Hematopoietic multipotent progenitor cell treated with erythropoietin and hydrocortisone succinate and interleukin-3 and kit ligand, for 6 days (in vitro differentiated cells): Measurements from ENCODE around the gene MAML2.
A peak's percentile ranks its signal among the peaks of the same experiment; 100 is the strongest.

Source experiments
- DNase-seq: peaks from one replicate; pipeline ENCODE4 v3.0.0-alpha.2; 2015

MAML2 gene

GRCh38 chr11:96232132-96232531 lies 110.9 kb downstream of the MAML2 start:
- no peak for DNase-seq

DNA sequence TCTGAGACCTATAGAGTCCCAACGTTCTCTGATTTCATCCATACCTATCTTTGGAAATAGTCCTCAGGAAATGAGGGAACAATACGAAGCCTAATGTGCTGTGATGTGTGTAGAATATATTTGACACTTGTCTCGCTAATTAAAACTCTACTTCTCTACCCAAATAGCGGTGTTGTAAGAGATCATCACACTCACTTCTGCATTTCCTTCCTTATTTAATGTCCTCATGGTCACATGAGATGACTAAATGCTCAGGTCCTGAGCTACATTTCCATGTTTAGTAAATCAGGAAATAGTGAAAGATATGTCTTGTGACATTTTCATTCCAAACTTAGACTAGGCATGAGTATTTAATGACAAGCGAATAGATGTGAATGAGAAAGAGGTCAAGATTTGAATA lies 112.3 kb downstream of the MAML2 start:
- peak; percentile 56 for DNase-seq

DNA sequence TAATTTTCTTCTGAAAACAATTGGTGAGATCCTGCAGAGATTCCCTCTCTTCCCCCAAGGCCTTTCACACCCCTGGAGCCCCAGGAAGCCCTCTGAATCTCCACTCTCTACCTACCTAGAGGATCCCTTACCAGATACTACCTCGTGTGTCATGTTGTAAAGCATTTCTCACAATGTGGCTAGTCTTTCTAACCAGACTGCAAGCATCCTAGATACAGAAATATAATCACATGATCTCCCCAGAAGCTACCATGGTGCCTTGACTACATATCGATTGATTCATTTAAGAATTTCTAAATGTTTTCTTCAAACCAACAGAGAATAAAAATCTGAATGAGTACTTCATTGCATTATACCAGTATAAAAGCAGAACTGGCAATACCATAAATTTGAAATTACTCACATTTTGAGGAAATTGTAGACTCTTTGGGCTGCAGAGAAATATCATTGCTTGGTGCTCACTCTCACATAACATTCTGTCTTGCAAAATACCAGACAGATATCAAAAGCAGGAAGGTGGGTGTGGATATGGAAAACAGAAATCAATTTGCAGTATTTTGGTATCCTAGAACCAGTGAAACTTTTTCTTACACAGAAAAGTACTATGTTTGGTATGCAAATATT lies 113.5 kb downstream of the MAML2 start:
- no peak for DNase-seq

GRCh38 chr11:96228910-96229309 lies 114.1 kb downstream of the MAML2 start:
- no peak for DNase-seq

DNA sequence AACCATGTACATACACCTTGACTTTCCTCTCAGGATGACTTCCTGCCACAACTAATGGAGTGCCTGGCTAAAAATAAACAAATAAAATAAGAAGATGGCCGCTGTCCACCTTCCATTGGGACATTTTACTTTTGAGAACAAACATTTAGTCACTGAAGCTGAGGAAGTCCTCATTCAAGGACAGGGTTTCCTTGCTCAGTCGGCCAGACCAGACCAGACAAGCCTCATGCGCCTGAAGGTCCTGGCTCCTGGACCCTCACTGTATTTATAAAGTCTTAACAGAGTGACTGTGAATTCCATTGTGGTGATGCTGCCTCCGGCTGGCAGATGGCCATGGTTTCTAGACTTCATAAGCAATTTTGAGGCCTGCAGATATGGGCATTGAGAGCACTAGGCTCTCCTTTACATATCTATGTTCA lies 114.5 kb downstream of the MAML2 start:
- DNase-seq = no peak

- DNase-seq = no peak
These were observed 115.8 kb downstream of the MAML2 start for GRCh38 chr11:96227244-96227643.

- no peak for DNase-seq
These were observed 119.9 kb downstream of the MAML2 start for GRCh38 chr11:96223083-96223482.

DNA sequence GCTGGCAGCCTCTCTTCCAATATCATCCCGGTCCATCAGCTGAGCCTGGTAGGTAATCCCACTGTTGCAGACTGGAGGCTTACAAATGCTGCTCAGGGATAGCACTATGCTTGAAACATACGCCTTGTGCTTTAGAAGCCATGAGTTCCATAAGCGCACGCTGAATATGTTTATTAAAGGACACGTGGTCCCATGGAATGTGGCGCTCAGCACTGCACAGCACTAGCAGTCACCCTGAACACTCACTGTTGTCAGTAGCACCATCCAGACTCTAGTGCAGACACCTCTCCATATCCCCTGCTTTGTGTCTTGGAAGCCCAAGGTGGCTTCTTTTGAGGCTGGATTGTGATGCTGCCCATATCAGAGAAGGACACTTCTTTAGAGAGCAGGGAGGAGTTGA lies 120.9 kb downstream of the MAML2 start:
- no peak for DNase-seq

- DNase-seq = no peak
These were observed 121.5 kb downstream of the MAML2 start for GRCh38 chr11:96221244-96222070.

DNA sequence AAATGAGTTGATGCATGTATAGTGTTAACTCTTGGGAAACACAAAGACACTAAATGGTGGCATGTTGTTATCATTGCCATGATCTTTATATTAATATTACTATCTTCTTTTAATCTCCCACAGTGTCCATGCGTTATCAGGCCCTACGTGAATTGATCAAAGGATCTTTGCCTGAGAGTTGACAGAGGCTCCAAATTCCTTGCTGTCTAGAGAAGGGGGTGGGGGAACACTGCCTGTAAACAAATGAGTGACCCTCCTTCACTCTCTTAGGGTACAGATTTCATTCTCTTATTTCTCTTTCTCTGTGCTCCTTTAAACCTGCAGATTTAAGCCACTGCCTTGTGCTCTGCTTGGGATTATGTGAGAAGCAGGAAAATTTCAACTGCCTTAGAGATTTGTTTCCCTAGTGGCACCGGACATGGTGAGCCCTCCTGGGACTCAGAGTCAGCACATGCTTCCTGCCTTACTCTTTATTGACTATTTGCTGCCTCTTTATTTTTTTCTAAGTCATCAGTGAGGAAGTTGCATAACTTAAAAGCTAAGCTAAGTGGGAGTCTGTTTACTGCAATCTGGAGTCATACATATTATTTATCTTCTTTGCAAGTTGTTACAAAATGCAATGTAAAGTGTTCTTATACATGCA lies 122.9 kb downstream of the MAML2 start:
- peak; percentile 42 for DNase-seq

- DNase-seq = no peak
These were observed 124.1 kb downstream of the MAML2 start for GRCh38 chr11:96218901-96219300.

GRCh38 chr11:96218006-96218405 lies 125.0 kb downstream of the MAML2 start:
- DNase-seq = no peak

DNA sequence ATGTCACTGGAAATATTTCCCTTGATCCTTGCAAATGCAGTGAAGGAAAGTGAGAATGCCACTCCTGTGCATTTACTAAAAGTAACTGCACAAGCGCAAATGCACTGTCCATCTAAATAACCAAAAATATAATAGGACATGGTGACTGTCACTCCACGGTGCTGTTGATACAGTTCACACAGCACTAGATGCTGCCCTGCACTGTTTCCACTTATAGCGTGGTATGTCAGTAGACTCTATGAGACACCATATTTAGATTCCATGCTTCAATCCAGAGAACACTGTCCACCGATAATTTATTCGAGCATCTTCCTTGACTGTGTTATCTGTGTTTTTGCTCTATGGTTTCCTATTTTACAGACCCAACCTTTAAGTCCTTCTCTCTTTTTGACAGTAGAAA lies 125.8 kb downstream of the MAML2 start:
- DNase-seq = no peak

DNA sequence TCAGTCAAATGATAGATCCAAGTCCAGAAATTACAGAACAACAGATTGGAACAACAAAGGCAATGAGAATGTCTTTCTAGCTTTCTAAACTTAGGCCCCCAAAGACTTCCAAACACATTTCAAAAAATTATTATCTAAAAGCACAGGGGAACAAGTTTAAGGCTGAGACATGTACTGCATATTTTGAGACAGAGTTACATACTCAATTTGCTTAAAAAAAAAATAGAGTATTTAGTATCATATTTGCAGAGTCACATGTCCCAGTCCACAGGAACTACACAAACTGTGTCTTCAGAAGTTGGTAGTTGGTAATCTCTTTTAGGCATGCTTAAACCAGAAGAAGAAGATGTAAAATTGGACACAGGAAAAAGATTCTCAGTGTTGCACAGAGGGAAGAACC lies 127.2 kb downstream of the MAML2 start:
- DNase-seq = no peak

- peak; percentile 12 for DNase-seq
These were observed 127.7 kb downstream of the MAML2 start for GRCh38 chr11:96215110-96215782.

- no peak for DNase-seq
These were observed 128.3 kb downstream of the MAML2 start for GRCh38 chr11:96214777-96215109.

- DNase-seq = no peak
These were observed 129.5 kb downstream of the MAML2 start for GRCh38 chr11:96213500-96213899.

DNA sequence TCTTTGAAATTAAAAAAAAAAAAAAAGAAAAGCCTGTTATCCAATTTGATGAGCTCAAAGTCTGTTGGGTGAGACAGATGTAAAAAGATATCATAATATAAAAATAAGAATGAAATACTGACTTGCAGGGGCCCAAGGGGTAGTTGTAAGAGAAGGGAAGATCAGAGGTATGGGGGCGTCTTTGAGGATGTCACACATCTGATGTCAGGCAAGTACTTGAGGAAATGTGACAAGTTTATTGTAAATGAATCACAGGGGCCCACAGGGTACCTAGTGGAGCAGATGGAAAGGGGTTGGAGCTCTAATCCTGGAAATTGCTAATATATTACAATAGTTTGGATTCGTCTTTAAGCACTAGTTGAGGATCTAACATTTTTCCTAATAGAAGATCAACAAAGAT lies 131.6 kb downstream of the MAML2 start:
- no peak for DNase-seq

DNA sequence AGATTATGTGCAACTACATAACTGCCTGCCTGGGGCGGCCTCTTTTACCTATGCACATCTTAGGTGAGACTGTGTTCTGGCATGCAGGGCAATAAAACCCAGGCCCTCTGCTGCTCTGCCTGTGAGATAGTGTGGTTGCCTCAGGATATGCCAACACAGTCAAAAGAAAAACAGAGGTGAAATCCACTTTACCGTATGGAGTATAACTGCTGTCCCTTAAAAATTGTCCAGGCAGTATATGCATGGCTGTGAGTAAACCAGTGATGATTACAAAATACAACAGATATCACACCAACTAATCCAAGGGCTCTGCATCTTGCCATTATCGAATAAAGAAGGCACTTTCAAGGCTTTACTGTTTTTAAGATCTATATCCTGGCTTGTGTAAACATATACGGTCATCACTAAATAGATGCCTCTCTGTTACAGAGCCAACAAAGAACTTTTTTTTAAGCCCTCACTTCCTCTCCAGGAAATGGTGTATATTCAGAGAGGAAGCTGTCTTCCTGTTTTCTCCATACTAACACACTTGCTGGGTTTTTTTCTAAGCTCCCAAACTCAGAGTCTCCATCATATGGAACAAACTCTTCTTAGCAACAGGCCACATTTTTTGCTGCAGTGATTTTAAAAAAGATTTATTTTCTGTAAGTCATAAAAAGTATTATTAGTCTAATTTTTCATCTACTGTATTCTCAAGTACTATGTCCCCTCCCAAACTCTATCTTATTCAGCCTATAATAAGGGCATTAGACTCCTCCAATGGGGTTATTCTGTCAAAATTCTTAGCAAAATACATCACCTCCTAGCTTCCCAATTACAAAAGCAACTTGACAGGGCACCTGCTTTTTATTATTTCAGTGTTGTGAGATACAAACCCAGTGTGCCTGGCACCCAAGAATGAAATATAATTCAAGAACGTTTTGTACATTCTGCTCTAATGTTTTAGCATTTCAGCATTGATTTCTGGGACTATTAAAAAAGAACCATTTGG lies 135.2 kb downstream of the MAML2 start:
- no peak for DNase-seq

DNA sequence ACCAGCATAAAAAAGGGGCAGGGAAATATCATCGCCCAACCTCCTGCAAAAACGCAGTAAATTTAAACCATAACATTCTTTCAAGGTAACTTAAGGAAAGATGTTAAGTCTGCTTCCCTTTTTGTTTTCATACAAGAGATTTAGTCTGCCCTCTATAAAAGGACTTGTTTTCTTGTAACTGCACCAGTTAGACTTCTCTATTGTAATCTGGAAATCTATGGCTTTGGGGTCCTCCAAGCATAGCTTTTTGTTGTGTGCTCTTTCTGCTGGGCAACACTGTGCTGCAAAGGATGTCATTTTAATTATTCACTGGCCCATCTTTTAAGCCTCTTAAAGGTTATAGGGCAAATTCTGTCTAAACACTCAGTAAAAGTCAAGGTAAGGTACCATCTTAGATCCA lies 136.0 kb downstream of the MAML2 start:
- no peak for DNase-seq

GRCh38 chr11:96205460-96205809 lies 137.6 kb downstream of the MAML2 start:
- DNase-seq = no peak

GRCh38 chr11:96204721-96205459 lies 138.1 kb downstream of the MAML2 start:
- no peak for DNase-seq
